ENCODE results near the gene BRIP1. TPM values are rescaled to one million over a fixed set of nuclear protein-coding genes. Genes with fewer than 3 reads are reported as not detected.
"Not testable (repeated sequence)": the region's sequence is repeated elsewhere in the genome, so short reads cannot be mapped to it uniquely, and the experiment has no call there.

The BRIP1 gene
- total RNA-seq, 2 experiments from 2014 or later, result 1.0 to 1.9 TPM

DNA sequence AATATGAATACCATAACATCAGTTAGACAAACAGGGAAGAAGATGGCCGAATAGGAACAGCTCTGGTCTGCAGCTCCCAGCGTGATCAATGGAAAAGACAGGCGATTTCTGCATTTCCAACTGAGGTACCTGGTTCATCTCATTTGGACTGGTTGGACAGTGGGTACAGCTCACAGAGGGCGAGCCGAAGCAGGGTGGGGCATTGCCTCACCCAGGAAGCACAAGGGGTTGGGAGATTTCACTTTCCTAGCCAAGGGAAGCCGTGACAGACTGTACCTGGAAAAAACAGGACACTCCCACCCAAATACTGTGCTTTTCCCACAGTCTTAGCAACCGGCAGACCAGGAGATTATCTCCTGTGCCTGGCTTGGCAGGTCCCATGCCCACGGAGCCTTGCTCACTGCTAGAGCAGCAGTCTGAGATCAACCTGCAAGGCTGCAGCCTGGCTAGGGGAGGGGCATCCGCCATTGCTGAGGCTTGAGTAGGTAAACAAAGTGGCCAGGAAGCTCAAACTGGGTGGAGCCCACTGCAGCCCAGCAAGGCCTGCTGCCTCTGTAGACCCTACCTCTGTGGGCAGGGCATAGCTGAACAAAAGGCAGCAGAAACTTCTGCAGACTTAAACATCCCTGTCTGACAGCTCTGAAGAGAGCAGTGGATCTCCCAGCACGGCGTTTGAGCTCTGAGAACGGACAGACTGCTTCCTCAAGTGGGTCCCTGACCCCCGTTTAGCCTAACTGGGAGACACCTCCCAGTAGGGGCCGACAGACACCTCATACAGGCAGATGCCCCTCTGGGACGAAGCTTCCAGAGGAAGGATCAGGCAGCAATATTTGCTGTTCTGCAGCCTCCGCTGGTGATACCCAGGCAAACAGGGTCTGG, 190.1 kb downstream of the BRIP1 start:
- H3K9me3 ChIP-seq (ENCODE audit: control insufficient read depth in 1 of 2, insufficient read depth in 1 of 2, low read length in 2 of 2); H3K27ac ChIP-seq (ENCODE audit: low read depth in 1 of 2, low read length in 2 of 2); POLR2A ChIA-PET; H3K9me3 Mint-ChIP-seq; ATAC-seq (ENCODE audit: poor library complexity); H3K36me3 ChIP-seq (ENCODE audit: insufficient read depth, low read length); H3K4me3 ChIP-seq (ENCODE audit: low read length); H3K27ac Mint-ChIP-seq; CTCF ChIA-PET; H3K4me1 ChIP-seq (ENCODE audit: insufficient read depth, low read length); H3K4me1 Mint-ChIP-seq (ENCODE audit: low read depth); H3K4me3 Mint-ChIP-seq; H3K27me3 ChIP-seq (ENCODE audit: control insufficient read depth in 1 of 2, insufficient read depth in 2 of 2, low read length in 2 of 2); intact Hi-C loops (cut with DNase I, micrococcal nuclease); H3K36me3 Mint-ChIP-seq (ENCODE audit: low read depth); DNase-seq: not testable (repeated sequence)
- H3K27me3 Mint-ChIP-seq, result peaks cover 18% of the 10 kb centered on the region

DNA sequence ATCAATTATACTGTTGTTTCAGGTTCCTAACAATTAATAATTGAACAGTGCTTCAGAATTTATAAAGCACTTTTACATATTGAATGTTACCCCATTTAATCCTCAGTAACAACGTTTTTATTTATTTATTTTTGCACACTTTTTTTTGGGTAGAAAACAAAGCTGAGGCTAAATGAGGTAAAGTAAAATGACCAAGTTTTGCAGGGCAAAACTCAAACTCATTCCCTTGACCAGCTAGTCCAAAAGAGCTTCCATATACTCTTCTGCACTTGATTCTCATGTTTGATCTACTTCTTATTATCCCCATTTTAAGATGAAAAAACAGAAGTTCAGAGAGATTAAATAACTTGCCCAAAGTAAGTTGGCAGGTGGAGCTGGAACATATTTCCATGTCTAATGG, 191.2 kb downstream of the BRIP1 start:
- peaks cover 18% of the 10 kb centered on the region for H3K27me3 Mint-ChIP-seq
- H3K9me3 Mint-ChIP-seq, result no peaks in the 10 kb centered on the region
- H3K4me3 Mint-ChIP-seq, result no peak overlapping the region
- TF ChIP-seq CTCF (IDR thresholded peaks at IDR 0.05), result no peak
- H3K4me1 Mint-ChIP-seq (ENCODE audit: low read depth), result no peaks in the 10 kb centered on the region
- Histone ChIP-seq H3K4me1 (ENCODE audit: insufficient read depth, low read length) (no peaks in the 10 kb centered on the region), H3K4me3 (ENCODE audit: low read length) (no peak overlapping the region), H3K36me3 (ENCODE audit: insufficient read depth, low read length) (no peaks in the 10 kb centered on the region), H3K27ac (ENCODE audit: low read depth in 1 of 2, low read length in 2 of 2) (no peak overlapping the region), H3K9me3 (ENCODE audit: control insufficient read depth in 1 of 2, insufficient read depth in 1 of 2, low read length in 2 of 2) (no peaks in the 10 kb centered on the region), H3K27me3 (ENCODE audit: control insufficient read depth in 1 of 2, insufficient read depth in 2 of 2, low read length in 2 of 2) (peaks cover 0 to 4% of the 10 kb centered on the region in 2 experiments)
- no peak for ATAC-seq (ENCODE audit: poor library complexity)
- CTCF ChIA-PET, result interaction anchor here (0.6 kb wide), 1 partner anchor 201 kb away, joined by 3 read pairs; no protein-coding TSS in a partner anchor
- DNase-seq, result no peak
- H3K27ac Mint-ChIP-seq, result no peak overlapping the region
- no peaks in the 10 kb centered on the region for H3K36me3 Mint-ChIP-seq (ENCODE audit: low read depth)
- POLR2A ChIA-PET, result no interaction called here
- intact Hi-C loops (cut with DNase I, micrococcal nuclease), result no loop called here

DNA sequence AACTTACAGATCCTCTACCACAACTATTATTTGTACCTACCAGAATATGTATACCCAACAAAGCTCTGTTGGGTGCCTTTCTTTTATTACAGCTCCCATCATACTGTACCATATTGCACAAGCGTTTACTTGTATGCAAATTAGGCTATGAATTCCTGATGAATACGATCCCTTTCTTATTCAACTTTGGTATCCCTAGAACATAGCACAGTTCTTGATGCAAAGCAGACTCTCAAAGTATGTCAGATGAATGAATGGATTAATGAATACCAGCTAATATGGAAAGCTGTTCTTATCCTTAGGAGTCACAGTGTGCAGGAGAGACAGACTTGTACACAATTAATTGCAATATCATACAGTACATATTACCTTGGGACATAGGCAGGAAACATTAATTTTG, 192.6 kb downstream of the BRIP1 start:
- H3K36me3 ChIP-seq (ENCODE audit: insufficient read depth, low read length), result no peaks in the 10 kb centered on the region
- CTCF ChIA-PET, result no interaction called here
- H3K27ac Mint-ChIP-seq, result no peak overlapping the region
- peaks cover 0 to 4% of the 10 kb centered on the region in 2 experiments for H3K27me3 ChIP-seq (ENCODE audit: control insufficient read depth in 1 of 2, insufficient read depth in 2 of 2, low read length in 2 of 2)
- POLR2A ChIA-PET, result no interaction called here
- intact Hi-C loops (cut with DNase I, micrococcal nuclease), result no loop called here
- no peak for ATAC-seq (ENCODE audit: poor library complexity)
- H3K9me3 ChIP-seq (ENCODE audit: control insufficient read depth in 1 of 2, insufficient read depth in 1 of 2, low read length in 2 of 2), result no peaks in the 10 kb centered on the region
- no peaks in the 10 kb centered on the region for H3K36me3 Mint-ChIP-seq (ENCODE audit: low read depth)
- H3K4me3 Mint-ChIP-seq, result no peak overlapping the region
- no peak for DNase-seq
- peaks cover 18% of the 10 kb centered on the region for H3K27me3 Mint-ChIP-seq
- H3K9me3 Mint-ChIP-seq, result no peaks in the 10 kb centered on the region
- no peaks in the 10 kb centered on the region for H3K4me1 Mint-ChIP-seq (ENCODE audit: low read depth)
- H3K27ac ChIP-seq (ENCODE audit: low read depth in 1 of 2, low read length in 2 of 2), result no peak overlapping the region
- no peaks in the 10 kb centered on the region for H3K4me1 ChIP-seq (ENCODE audit: insufficient read depth, low read length)
- no peak overlapping the region for H3K4me3 ChIP-seq (ENCODE audit: low read length)
- no peak for TF ChIP-seq CTCF (IDR thresholded peaks at IDR 0.05)

DNA sequence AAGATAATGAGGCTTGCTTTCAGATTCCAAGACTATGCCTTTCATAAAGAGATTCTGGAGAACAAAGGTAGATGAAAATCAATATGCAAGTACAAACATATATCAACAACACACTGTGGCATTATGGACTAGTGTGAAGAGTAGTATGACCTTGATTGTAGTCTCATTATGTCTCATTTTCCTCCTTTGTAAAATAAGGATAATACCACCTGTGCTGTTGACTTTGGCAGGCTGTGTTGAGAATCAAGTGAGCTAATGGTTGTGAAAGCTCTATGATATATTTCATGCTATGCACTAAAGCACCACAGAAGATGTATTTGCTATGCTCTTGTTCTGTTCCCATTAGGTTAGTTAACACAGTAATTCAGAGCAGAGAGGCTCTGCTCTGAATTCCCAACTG, 193.8 kb downstream of the BRIP1 start:
- H3K9me3 Mint-ChIP-seq, result no peaks in the 10 kb centered on the region
- H3K4me1 ChIP-seq (ENCODE audit: insufficient read depth, low read length), result no peaks in the 10 kb centered on the region
- peaks cover 20% of the 10 kb centered on the region for H3K27me3 Mint-ChIP-seq
- H3K36me3 ChIP-seq (ENCODE audit: insufficient read depth, low read length), result no peaks in the 10 kb centered on the region
- no peak for ATAC-seq (ENCODE audit: poor library complexity)
- no peak overlapping the region for H3K27ac Mint-ChIP-seq
- no peak for TF ChIP-seq CTCF (IDR thresholded peaks at IDR 0.05)
- no peak overlapping the region for H3K4me3 ChIP-seq (ENCODE audit: low read length)
- intact Hi-C loops (cut with DNase I, micrococcal nuclease), result no loop called here
- H3K9me3 ChIP-seq (ENCODE audit: control insufficient read depth in 1 of 2, insufficient read depth in 1 of 2, low read length in 2 of 2), result no peaks in the 10 kb centered on the region
- H3K27me3 ChIP-seq (ENCODE audit: control insufficient read depth in 1 of 2, insufficient read depth in 2 of 2, low read length in 2 of 2), result peaks cover 0 to 4% of the 10 kb centered on the region in 2 experiments
- ChIA-PET CTCF (no interaction called here), POLR2A (no interaction called here)
- H3K27ac ChIP-seq (ENCODE audit: low read depth in 1 of 2, low read length in 2 of 2), result no peak overlapping the region
- no peaks in the 10 kb centered on the region for H3K36me3 Mint-ChIP-seq (ENCODE audit: low read depth)
- no peaks in the 10 kb centered on the region for H3K4me1 Mint-ChIP-seq (ENCODE audit: low read depth)
- no peak for DNase-seq
- H3K4me3 Mint-ChIP-seq, result no peak overlapping the region

Data from CD4-positive, alpha-beta T cell (primary cell).